NCI-H446 (cell line): ENCODE results near the gene ADAMTS17.

Experiments
- DNase-seq, 2 experiments: peaks; one replicate each; lab custom pipeline; 2025; lab: John Stamatoyannopoulos, UW

The ADAMTS17 gene

DNA sequence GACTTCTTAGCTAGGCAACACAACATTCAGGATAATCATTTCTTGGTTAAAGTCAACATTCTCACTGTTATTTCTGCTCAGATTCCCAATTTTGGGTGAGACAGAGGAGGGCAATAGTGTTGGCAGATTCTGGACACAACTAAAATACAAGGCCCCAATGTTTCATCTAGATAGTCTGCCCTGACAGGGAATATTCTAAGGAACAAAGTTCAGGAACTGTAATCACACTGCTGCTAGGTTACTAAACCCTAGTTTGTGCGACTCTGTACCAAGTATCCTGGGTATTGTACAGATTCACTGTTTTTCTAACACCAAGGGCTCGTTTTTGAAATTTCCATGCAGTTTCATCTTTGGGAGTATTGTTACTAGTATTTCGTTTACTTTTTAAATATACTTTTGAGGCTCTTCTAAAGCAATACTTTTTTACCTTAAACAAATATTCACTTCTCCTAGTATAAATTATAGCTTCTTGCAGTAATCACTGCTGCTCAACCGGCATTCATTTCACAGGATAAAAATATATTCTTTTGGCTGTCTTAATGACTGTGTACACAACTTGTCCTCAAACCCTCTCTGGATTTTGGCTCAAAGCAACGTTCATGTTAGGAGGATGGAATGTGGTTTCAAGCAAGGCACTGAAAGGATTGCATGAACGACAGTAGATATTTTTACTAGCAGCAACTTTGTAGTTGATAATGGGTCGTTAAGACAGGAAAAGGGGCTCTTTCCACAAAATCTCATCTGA, 167.4 kb downstream of the ADAMTS17 start:
- DNase-seq, result no peak

DNA sequence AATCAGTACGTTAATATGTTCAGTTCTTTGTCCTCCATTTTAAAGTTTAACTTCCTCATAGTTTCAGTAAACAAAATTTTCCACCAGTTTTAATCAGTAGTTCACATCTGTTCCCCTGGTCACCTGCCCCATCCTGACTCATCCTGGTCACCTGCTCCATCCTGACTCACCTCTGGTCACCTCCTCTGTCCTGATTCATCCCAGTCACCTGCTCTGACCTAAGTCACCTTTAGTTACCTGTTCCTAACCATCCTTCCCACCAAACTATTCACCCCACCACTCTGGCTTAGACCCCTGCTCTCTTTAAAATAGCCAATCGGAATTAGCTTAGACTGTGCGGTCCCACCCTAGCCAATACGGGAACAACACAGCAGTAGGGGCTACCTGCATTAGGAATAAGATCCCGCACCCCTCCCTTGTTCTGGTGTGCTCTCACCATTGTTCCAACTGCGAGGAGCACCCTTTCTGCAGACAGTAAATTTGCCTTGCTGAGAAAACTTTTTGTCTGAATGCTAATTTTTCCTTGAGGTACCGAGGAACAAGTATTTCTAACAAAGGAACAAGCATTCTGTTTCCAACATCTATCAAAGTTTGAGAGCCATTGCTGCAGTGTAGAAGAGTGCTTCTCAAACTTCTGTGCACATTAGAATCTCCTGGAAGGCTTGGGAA, 169.3 kb downstream of the ADAMTS17 start:
- DNase-seq, result no peak

DNA sequence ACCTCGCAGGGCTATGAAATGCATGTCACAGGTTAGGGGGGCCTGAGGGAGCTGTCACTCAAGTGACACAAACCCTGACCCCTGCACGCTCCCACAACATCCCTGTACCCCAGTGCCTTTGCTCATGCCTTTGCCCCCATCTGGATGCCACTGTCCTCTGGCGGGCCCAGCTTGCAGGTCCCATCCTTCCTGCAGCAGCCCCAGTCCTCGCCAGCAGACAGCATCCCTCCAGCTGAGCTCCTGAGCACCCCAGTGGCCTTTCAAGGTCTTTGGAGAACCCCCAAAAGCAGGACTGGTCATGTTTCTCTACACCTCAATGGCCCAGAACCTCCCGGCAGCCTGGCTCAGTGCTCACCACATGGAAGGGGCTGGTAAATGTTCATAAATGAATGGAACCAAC, 170.4 kb downstream of the ADAMTS17 start:
- no peak for DNase-seq

DNA sequence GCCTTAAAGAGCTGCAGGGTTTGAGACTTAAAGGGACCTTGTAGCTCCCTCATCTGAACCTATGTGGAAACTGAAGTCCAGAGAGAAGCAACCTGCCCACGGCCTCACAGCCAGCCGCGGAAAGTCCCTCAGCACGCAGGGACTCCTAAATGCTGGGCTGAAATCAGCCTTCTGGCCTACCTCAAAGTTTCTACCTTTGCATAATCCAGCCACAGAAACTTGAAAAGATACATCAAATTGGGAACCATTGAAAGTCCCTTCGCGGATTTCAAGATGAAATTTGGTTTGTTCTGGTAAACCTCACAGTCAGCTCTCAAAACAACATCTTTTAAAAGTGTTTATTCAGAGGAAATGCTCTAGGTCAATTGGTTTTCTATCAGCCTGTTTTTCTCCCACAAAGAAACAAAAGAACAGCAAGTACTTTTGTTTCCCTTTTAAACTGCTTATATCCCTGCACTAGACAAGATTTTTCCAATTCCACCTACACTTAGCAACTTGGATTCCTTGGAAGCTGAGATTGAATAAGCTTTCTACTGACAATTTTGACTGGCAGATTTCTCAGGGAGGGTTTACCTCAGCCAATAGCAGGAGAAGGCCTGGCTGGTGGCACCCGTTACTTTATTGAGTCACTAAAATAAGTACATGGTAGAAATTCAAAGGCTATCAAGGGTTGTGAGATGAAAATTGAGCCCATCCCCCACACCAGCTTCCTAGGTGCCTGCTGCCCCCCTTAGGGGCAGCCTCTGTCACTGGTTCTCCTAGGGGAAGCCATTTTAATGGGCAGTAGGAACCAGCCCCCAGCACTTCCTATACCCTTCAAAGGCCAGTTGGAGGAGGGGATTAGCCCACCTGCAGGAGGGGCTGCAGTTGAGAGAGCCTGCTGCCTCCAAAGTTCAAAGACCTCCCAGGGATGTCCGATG, 171.2 kb downstream of the ADAMTS17 start:
- no peak for DNase-seq

DNA sequence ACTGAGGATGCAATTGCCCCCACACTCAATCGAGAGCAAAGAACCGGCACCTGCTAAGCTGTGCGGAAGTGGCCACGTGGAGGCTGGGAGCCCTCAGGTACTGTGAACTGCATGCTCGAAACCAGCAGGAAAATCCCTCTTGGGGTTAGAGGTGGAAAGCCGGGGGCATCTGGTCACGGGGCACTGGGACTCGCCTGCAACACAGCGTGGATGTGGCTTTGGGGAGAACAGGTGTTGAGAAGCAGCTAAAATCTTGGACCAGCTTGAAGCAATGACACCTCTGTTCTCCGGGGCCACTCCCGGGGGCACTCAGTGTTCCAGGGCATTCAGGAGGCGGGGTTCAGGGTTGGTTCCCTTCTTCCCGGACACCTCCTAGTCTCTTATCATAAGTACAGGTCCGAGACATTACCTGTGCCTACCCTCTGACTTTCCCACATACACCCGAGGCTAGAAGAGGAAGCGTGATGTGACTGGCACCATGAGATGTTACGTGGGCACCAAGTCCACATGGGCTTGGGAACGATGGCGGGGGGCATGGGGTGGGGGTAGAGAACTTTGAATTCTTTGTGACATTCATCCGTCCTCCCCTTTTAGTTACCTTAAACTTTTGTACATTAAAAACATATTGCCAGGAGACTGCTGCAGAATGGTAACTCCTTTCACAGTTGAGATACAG, 172.0 kb downstream of the ADAMTS17 start:
- DNase-seq, result no peak

DNA sequence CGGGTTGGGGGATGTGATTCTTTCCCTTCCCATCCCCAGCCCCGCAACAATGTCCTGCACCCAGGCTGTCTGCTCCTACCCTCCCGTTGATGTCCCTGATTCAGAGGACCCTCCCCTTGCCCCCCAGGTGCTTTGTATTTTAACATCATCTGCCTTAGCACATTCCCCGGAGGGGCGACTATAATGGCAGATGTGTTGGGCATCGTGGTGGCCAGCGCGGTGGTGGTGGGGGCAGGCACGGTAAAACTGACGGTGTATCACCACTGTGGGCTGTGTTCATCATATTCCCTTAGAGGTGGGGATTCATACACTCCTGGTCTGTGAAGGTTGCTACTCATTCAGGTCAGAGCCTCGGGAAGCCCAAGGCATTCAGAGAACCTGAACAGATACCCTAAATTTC, 173.0 kb downstream of the ADAMTS17 start:
- no peak for DNase-seq

DNA sequence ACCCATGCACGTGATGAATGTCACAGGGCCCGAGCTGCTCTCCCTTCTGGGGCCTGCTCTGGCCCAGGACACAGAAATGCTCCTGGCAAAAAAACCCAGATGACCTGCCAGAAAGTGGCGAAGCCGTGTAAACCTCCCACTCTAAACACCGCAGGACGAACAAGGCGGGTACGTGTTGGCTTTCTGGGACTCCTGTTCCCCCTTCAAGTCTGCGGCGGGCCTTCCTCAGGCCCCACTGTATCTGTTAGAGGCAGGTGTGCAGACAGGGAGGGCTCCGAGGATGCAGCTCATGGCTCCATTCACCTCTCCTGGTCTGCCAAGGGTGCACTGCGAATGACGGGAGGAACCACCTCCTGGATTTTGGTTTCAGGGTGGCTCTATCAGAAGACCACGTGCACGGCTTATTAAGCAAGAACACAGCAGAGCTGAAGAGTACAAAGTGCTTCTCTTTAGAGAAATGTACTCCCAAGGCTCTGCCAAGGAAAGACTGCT, 173.8 kb downstream of the ADAMTS17 start:
- DNase-seq, result no peak

DNA sequence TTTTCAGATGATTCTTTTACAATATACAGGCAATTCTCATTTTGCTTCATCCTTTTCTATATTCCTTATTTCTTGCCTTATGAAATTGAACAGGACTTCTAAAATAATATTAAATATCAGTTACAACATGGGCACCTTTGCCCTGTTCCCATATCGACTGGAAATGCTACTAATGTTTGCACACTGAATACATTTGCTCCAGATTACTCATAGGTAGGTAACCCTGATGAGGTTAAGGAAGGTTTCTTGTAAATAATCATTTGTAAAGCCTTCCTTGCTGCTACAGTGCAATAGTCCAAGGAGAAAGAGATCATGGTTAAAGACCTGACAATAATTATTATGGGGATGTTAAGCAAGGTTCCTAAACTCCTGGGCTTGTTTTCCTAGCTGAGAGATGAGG, 175.5 kb downstream of the ADAMTS17 start:
- no peak for DNase-seq

DNA sequence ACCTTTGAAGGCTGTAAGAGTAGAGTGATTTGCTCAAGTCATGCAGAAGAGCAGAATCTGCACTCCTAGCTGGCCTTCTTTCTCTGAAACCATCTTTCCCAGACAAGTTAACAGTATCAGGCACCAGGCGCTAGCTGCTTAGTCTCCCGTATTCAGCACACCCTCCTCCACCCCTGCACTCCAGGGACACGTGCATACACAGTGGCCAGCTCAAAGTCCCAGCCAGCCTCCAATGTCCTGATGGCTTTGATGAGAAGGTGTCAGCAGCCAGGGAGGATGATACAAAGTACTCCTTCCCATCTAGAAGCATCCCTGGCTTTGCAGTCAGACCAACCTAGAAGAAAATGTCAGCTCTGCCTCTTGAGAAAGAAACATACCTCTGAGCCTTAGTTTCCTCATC, 177.8 kb downstream of the ADAMTS17 start:
- DNase-seq, result no peak

DNA sequence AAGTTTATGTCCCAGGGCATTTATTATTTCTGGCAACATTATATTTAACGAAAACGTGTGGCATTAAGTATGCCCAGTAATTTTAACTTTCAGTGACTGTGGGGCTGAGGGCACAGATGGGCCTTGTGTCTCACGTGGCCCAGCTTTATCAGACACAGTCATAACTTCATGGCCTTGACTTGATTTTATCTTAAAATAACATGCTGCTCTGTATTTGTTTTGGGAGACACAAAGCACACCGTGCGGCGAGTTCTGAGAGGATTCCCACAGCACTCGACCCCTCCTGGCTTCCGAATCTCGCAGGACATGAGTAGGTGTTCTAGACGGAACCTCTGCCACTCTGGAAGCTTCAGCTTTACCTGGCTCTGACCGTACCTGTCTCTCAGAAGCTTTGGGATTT, 180.8 kb downstream of the ADAMTS17 start:
- DNase-seq, result no peak

DNA sequence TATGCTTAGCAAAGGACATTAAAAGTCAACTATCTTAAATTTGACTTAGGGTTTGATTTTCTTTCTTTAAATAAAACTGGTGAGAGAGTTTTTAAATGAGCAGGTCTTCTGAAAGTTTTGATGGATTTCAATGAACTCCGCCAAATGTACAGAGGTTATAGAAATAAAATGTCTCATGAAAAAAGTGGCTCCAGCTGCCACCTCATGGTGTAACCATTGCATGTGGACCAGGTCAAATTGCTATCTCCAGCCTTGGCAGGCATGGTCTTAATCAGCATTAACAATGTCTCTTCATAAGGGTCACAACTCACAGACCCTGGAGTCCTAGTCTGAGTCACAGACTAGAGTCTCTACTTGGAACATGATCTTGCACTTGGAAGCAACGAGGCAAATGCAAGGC, 182.3 kb downstream of the ADAMTS17 start:
- no peak for DNase-seq

DNA sequence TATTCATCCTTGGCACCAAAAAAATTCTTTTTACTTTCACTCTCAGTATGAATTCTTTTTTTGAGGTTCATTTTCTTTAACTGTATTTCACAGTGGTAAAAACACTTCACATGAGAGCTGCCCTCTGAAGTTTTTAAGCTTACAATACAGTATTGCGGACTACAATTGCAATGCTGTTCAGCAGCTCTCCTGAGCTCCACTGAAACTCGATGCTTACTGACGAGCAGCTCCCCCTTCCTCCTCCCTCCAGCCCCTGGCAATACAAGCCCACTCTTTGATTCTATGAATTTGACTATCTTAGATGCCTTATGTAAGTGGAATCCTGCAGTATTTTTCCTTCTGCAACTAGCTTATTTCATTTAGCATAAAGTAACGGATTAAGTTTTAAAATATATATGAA, 183.4 kb downstream of the ADAMTS17 start:
- DNase-seq, result no peak

DNA sequence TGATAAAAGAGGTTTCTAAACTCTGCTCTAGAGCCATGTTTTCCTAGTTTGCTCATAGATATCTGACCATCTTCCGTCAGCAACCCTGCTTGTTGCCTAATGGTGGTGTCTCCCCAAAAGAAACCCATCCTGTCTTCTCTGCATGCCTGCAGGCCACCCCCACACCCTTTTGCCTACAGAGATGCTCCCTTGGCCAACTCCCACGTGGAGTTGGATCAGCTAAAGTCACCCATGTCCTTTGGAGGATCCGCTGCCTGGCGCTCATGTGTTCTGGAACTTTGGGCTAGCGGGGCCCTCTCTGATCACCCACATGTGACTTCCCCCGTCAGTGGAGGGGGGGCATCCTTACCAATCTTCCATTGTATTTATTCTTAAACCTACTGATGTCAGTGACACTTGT, 185.6 kb downstream of the ADAMTS17 start:
- DNase-seq, result no peak

DNA sequence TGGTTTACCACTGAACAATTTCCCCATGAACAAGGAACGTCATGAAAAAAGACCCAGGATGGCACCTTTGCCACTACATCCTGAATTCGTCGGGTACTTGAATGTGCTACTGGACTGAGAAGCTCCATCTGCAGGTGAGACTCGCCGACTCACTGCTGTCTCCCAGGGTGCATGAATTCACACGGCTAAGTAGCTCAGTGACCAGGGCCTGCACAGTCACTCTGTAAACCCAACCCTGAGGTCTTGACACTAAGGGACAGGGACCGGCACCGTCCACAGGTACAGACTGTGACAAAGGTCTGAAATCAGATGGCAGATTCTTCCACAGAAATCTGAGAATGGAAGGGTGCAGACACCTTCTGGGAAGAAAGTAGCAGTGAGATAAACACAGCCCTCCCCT, 187.4 kb downstream of the ADAMTS17 start:
- DNase-seq, result no peak

DNA sequence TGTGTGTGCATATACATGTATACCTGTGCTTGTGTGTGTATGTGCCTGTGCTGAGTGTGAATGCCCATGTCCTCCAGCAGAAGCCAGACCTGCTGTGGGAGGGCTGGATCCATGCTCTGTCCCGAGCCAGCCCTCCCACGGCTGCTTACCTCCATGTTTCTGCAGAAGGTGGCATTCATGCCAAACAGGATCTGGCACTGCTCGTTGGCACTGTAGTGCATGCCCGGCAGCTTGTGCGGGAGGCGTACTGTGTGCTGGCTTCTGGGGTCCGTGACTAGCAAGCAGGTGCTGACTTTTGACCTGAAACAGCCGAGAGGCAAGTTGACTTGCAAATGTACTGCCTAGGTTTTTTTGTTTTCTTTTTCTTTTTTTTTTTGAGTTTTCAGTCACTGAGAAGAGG, 189.3 kb downstream of the ADAMTS17 start:
- no peak for DNase-seq

DNA sequence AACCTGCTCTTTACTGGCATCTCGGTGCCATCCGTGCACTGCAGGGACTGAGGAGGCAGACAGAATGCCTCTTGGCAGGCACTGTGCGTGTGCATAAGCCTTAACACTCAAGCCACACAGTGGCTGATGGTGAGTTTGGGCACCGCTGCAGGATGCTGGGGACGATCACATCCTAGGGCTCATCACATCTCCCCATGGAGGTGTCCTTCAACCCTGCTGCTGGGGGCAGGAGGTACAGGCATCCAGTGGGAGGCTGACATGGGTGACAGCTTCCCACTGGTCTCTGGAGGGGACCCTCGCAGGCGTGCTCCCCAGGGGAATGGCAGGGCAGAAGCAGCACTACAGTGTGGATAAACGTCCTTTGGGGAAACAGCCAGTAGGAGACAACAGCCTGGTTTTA, 190.9 kb downstream of the ADAMTS17 start:
- DNase-seq, result no peak

DNA sequence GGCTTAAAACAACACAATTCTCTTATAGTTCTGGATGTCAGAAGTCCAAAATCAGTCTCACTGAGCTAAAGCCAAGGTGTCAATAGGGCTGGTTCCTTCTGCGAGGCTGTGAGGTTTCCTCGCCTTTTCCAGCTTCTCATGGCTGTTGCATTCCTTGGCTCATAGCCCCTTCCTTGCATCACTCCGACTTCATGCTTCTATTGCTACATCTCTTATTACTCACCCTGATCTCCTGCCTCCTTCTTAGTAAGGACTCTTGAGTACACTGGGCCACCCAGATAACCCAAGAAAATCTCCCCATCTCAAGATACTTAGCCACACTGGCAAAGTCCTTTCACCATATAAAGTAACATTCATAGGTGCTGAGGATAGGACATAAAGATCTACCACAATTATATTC, 193.9 kb downstream of the ADAMTS17 start:
- no peak for DNase-seq

DNA sequence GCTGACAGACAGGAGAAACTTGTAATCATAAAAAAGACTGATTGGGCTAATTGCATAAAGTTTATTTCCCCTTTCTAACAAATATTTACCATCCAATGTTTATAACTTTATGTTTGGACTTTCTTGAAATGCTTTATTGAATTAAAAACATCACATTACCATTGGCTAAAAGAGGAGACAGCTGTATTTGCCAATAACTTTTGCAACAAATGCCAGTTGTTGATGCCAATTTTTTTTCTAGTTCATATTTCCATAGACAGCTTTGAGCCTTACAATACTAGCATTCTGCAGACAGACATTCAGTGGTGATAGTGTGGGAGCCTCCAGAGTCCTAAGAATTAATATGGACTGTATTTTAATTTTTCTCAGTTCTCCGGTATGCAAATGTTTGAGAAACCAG, 198.4 kb downstream of the ADAMTS17 start:
- no peak for DNase-seq

DNA sequence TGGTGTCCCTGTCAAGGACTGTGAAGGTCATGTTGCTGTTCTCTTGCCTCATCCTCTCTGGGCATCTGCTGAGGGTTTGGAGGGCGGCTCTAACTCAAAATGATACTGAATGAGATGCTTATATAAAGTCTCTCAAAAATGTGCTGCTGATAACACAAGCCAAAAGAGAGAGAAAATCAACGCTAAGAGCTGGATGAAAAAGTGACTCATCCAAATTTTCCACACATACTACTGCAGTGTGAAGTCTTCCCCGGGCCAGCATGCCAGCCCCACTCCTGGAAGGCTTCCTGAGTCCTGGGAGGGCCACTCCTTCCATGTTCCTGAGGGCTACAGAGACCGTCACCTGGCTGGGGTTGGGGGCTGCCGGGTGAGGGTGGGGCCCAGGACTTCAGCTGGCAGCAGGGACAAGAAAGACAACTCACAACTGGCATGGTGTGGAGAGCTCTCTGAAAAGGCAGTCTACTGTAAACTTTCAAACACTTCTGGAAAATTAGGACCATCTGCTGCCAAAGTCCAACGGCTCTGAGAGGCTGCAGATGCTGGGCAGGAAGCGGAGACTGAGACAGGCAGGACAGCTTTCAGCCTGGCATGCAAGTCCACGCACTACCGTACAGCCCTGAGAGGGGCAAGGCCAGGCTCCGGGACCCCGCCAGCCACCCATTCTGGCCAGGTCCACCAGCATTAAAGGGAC, 200.3 kb downstream of the ADAMTS17 start:
- DNase-seq, result no peak

DNA sequence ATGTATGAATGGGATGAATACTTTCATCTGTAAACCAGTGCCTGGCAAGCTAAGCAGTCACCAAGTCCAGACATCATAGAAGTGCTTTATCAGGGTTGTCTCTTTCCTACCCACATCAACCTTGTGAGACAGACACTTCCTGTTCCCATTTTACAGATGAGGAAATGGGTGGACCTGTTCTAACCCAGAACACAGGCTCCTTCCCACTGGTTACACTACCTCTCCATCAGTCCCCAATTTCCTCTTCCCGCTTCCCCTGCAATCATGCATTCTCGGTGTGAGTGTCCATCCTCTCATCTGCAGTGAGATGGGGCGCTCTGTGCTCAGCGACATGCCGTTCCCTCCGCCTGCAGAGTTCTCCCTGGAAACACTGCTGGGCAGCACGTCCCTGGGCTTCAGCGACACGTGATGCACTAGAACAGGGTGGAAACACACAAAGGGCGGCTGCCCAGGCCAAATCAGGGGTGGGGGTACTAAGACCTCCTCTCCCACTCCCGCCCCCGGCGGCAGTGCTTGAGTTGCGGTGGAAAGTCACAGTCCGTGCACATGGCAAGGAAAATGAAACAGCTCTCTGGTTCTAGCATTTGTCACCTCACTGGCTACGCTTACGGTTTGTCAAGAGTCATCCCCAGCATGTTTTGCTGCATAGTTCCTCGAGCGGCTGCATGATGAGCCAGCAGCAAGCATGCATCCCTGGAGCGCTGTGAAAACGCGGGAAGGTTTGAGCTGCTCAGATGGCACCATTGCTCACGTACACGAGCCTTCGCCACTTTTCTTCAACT, 201.1 kb downstream of the ADAMTS17 start:
- DNase-seq, result no peak

DNA sequence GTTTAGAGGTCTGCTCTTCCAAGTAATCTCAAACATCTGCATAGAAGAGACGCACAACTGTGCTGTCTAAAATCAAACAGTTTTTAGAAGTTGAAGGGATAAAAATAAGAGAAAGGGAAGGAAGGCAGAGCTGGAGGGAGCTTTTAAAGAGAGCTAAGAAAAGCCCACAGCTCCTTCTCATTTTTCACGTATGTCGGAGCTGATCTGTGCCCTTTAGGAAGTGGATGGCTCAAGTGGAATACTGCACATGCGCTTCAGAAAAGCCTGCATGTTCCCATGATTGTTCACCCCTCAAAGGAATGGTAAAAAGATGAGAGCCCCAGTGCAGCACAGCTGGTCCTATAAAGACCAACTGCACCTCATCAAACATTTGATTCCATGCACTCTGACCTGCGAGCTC, 207.2 kb downstream of the ADAMTS17 start:
- no peak for DNase-seq
